D721Med (cell line): Measurements from ENCODE around the gene LRRC40.
"Not testable (repeated sequence)": the region's sequence is repeated elsewhere in the genome, so short reads cannot be mapped to it uniquely, and the experiment has no call there.

Experiments used
- DNase-seq: peaks from one replicate; pipeline ENCODE4 v3.0.0; 2011; ENCODE audit warnings: low spot score; ENCODE audit not compliant: insufficient read length
- FAIRE-seq: peaks from 2 replicates; lab custom pipeline; 2011; peaks lifted over from hg19 to GRCh38; lab: Jason Lieb, UNC
- CTCF ChIP-seq: IDR thresholded peaks from 2 replicates; pipeline ENCODE4 v1.5.1; 2012; ENCODE audit warnings: mild to moderate bottlenecking, control low read depth; ENCODE audit not compliant: insufficient read depth; ENCODE audit errors: missing control alignments

The LRRC40 gene

DNA sequence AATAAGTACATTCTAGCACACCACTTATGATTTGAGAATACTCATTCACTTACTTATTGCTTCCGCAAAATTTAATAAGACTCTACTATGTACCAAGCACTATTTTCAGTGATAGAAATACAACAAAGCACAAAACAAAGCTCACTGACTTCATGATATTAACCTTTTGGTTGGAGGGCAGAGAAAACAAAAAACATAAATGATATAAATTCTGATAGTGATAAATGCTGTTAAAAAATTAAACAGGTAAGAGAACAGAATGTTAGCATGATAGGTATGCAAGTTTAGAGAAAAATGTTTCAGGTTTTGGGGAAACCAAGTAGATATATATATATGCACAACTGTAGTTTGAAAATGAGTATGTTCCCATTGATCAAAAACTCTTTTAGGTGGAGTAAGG, 1.2 kb downstream of the LRRC40 start:
- no peak for FAIRE-seq
- TF ChIP-seq CTCF, result no peak

GRCh38 chr1:70202173-70202758, 3.1 kb downstream of the LRRC40 start:
- TF ChIP-seq CTCF, result no peak

More for the DNA sequence above, 1.2 kb downstream of the LRRC40 start:
- no peak for DNase-seq

DNA sequence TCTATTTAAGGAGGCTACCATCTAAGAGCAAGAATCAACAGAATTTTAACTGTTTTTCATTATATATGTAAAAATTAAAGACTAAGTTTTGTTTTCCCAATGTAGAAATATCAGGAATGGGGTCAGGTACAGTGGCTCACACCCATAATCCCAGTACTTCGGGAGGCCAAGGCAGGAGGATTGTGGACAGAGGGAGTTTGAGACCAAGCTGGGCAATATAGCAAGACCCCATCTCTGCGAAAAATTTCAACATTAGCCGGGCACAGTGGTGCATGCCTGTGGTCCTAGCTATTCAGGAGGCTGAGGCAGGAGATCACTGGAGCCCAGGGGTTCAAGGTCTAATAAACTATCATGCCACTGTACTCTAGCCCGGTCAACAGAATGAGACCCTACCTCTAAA, 5.3 kb downstream of the LRRC40 start:
- FAIRE-seq, result no peak

More at GRCh38 chr1:70202173-70202758, 3.1 kb downstream of the LRRC40 start:
- FAIRE-seq, result no peak
- DNase-seq, result no peak

DNA sequence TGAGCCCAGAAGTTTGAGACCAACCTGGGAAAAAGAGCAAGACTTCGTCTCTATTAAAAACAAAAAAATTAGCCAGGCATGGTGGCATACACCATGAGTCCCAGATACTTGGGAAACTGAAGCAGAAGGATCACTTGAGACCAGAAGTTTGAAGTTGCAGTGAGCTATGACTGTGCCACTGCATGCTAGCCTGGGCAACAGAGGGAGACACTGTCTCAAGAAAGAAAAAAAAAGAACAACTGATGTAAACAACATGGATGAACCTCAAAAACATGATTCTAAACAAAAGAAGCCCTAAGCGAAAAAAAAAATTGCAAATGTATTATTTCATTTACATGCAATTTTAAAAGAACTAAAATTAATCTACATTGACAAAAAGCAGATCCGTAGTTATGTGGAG, 9.0 kb downstream of the LRRC40 start:
- FAIRE-seq (no peak), DNase-seq (no peak)
- TF ChIP-seq CTCF, result no peak

More for the DNA sequence above, 5.3 kb downstream of the LRRC40 start:
- no peak for TF ChIP-seq CTCF
- DNase-seq, result no peak

DNA sequence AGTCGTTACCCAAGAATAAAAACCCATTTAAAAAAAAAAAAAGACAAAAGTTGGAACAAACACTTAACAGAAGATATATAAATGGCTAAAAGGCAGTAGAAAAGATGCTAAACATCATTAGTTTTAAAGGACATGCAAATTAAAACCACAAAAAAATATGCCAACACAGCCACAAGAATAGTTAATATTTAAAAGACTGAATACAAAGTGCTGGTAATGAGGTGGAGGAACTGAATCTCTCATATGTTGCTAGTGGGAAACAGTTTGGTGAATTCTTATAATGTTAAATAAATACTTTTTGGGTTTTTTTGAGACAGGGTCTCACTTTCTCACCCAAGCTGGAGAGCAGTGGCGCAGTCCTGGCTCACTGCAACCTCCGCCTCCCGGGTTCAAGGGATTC, 10.0 kb downstream of the LRRC40 start:
- TF ChIP-seq CTCF, result no peak
- FAIRE-seq (no peak), DNase-seq (no peak)

GRCh38 chr1:70194601-70195000, 10.8 kb downstream of the LRRC40 start:
- DNase-seq (no peak), FAIRE-seq (no peak)
- TF ChIP-seq CTCF, result no peak

- DNase-seq, FAIRE-seq: not testable (repeated sequence)
Measured at GRCh38 chr1:70192446-70192845, 12.9 kb downstream of the LRRC40 start.
